ENCODE data around the gene NRXN3.

NRXN3 gene

DNA sequence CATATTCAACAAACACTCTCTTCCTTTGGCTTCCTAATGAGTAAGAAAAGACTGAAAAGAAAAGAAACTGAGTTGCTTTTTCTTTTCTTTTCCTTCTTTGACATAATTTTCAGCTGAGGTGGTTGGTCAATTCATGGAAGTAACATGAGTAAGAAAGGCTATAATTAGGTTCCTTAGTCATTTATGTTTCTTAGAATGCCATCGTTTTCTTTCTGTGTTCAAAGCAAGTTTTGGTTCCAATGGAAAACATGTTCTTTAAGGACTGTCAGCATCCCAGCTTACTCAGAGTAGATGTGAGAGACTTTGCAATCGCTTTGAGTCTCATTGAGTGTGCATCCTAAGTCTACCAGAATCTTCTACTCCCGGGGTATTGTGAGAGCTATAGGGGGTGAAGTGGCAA is 1158.7 kb downstream of the NRXN3 start:
- DNase-seq, result no peak

DNA sequence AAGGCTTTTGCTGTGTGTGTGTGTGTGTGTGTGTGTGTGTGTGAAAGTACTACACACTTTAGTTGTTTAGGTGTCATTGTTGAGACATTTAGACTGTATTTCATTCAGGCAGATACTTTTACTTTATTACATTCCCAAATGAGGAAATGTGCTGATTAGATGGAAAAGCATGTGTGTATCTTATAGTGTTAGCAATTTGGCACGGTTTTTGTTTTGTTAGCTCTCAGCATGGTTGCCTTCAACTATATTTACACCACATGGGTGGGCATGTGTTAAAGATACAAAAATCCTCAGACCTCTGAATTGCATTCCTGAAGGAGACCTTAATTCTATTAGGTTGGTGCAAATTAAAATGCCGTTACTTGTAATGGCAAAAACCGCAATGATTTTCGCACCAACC is 1161.7 kb downstream of the NRXN3 start:
- DNase-seq, result no peak

DNA sequence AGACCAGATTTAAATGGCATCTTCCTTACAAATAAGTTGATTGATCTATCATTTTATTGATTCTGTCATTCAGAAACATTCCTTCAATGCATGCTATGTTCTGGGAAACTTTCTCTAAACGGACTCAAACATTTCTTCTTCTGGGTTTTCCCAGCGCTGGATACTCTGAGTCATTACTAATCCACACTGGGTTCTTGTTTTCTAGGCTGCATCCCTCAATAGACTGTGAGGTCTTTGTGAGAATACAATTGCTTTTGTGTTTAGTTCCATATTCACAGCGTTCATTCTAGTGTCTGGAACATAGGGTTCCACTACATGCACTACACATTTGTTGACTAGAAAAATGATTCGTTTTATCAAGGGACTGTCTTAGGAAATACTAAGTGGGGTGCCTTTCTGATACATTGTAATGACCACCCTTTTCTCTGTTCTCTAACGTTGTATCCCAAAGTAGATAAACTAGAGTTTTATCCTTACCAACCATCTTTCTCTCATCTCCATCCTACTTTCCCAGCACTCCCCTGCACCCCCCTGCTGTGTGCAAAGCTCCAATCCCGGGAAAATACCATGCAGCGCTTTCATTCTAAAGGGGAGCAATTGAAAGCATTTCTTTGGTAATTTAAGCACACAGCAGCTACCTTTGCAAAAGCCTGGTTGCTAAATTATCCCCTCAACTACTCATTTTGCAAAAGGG is 1162.5 kb downstream of the NRXN3 start:
- DNase-seq, result no peak

DNA sequence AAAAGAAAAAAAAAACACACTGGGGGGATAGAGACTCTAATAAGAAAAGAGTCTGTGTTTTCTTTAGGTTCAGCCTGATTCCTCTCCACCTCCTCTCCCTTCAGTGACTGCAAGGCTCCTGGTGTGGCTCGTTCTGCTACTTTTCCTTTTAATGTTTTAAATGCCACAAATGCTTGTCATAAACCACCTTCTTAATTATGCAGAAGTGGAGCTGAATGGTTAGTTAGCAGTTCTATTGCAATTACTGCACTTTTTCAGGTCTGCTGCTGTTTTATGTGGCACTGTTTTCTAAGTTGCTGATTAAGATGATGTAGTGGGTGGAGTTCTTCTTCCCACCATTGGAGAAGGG is 1163.0 kb downstream of the NRXN3 start:
- no peak for DNase-seq

DNA sequence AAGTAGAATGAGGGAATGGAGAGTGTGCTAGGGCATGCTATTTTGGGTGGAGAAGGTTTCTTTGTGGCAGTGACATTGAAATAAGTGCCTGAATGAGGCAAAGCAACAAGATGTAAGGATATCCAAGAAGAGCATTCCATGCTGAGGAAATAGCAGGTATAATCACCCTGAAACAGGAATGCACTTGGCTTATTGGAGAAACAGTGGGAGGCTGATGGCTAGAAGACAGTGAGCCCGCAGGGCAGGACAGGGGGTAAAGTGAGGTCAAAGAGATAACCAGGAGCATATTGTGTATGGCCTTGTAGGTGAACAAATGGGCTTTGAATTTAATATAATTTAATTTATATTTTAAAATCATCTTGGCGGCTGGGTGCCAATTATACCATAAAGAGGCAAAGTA is 1164.1 kb downstream of the NRXN3 start:
- DNase-seq, result no peak

DNA sequence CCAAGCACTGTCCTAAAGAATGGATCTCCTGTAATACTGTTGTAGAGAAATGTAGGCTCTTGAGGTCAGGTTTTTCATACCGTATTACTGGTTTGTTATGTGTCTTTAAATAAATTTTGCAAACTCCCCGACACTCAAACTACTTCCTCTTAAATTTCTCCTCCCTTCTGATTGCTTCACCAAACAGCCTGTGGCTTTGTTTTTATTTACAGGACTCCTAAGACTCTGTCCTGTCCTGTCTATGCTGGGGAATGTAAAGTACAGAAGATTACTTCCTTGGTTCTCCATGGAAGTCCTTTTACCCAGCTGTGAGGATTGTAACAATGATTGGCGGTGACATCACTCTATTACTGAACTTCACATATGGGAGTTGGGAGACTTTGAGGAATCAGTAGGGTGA is 1167.6 kb downstream of the NRXN3 start:
- no peak for DNase-seq

DNA sequence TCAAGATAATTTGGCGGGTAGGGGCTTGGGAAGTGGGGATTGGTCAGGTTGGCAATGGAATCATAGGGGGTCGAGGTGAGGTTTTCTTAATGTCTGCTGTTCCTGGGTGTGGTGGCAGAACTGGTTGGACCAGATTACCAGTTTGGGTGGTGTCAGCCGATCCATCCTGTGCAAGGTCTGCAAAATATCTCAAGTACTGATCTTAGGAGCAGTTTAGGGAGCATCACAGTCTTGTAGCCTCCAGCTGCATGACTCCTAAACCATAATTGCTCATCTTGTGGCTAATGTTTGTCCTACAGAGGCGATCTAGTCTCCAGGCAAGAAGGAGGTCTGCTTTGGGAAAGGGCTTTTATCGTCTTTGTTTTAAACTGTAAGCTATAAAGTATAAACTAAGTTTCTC is 1172.8 kb downstream of the NRXN3 start:
- no peak for DNase-seq

DNA sequence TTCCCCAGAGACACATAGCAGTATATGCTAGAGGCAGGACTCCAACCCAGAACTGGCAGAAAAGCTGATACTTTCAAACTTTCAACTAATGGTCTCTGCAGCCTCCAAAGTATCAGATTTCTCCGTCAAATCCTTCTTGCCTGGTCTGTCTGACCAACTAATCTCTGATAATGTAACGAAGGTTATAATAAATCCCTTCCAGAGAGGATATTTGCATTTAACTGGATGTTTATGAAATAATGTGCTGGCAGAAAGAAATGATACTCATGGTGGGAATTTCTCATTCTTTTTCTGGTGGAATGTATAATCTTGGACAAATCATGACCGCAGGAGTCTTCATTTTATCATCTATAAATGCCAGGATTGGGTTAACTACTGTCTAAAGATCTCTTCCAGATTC is 1180.8 kb downstream of the NRXN3 start:
- no peak for DNase-seq

DNA sequence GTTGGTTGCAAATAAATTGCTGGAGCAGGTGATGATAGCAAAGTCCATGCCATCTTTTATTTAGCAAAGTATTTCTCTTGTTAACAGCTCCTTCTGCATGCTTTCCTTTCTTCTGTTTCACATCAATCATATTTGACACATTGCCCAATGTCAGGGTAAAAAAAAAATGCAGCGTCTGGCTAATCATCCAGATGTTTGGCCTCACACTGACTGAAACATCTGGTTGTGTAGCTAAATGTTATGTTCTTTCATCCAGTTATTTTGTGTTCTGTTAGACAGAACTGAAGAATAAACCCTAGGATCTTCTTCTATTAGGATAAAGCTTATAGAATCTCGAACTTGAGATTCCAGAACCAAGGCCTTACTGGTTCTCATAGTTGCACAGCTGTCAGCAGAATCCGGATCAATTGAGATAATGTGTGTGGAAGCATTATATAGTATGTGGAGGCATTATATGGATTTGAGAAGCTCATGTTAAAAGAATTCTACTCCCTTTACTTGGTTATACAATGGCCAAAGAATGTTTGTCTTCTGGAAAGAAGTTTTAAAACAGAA is 1182.0 kb downstream of the NRXN3 start:
- no peak for DNase-seq

DNA sequence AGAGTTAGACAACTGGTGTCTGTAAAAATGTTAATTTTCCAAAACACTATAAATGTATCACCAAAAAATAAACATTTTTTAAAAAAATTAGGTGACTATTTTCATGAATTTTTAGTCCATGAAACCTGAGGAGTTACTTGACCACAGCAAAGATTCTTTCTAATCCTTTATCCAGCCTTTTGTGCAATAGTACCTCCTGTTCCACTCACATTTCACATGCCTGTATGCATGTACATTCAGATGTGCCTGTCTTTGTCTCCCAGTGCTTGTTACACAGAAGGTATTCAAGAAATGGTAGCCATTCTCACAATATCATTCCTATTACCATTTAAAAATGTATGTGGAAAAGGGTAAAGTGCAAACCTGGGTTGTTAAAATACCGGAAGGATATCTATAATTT is 1184.2 kb downstream of the NRXN3 start:
- DNase-seq, result no peak

DNA sequence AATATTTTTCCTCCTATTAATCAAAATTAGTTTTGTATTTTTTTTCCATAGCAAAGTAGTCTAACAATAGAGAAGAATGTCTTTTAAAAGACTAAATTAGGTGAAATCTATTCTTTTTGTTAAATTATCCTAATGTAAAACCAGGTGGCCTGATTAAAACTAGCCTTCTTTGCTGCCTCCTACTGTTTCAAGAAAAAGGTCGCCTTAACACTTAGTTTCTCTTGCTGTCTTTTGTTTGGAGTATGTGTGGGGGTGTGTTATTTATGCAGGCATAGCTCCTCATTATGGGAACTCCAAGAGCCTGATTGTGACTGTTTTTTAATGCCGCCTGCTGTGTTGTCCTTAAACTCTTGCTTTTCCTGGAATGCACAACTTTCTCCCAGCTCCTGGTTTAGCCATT is 1185.9 kb downstream of the NRXN3 start:
- DNase-seq, result no peak

DNA sequence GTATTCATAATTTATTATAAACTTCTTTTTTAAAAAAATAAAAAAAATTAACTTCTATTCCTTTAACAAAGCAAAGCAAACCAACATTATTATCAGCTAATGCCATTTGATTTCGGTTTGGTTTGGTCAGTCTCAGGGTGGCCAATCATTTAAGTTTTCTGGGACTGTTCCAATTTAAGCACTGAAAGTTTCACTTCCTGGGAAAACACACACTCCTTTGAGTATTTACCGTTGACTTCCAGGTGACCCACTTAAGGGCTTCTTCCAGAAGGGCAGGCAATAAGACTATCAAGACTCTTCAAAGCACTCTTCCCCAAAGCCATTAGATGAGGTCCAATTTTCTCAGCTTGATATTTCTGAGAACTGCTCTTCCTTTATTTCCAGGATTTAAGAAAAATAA is 1187.1 kb downstream of the NRXN3 start:
- DNase-seq, result no peak

DNA sequence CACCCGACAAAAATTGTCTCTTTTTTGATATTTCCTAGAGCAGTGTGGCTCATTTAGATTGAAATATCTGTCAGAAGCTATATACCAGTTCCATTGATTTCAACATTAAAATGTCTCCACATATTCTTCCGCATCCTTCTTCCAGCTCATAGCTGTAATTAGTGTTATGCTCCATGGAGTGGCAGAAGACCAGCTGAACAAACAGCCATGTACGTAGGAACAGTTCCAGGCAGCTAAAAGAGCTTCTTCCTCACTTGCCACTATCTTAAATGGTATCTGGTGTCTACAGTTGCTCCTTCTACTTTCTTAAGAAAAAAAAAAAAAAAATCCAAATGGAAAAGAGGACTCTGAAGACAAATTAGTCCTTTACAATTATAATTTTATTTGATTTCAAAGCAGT is 1193.1 kb downstream of the NRXN3 start:
- no peak for DNase-seq

DNA sequence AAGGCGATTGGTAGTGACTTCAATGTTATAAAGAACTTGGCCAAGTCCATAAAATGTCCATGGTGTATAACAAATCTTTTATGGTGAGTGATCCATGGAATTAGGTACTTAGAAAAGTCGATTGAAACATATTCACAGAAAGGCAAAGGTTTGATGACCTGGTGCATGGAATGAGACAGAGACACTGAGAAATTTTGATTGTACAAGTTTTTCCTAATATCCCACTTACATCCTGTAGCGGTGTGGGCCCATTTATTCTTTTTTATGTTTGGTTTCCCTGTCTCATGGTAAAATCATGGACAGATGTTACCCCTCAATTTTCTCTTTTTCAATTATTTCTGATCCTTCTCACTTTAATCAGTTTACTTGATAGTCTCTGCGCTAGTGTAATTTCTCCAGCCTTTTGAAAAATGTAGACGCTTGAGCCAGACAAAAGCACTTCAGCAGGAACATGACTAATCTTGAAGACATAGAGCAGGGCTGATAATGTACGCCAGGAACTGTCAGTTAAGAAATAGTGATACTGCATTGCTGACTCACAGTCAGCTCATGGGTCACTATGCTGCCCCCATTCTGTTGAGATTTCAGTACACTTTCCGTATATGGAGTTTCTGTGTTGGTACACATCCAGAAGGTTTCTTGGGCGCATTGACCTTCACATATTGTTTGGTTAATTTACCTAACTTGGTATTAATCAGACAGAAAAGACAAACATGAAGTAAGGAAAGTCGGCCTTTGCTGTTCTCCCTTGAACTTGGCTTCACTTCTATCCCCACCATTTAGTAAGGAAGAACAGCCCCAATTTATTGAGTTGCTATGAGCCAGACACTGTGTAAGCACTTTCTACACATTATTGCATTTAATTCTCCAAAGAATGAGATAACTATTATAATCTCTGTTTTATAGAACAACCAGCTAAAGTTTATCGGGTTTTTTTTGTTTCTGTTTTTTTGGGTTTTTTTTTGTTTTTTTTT is 1199.5 kb downstream of the NRXN3 start:
- no peak for DNase-seq

DNA sequence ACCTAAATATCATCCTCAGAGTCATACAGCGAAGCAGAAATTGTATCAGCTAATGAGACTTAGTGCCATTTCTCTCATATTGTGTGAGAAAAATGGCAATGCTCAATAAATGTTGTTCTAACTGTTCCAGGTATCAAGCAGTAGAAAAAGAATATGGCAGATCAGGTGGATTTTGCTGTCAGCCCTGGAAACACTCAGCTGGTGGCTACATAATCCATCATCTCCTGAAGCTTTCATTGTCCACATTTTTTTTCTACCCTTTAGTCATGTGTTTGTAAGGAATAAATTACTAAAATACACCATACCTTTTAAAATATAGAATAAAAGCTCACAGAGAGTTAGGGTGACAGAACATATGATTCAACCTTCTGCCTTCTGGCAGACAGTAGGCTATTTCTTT is 1200.8 kb downstream of the NRXN3 start:
- DNase-seq, result no peak

DNA sequence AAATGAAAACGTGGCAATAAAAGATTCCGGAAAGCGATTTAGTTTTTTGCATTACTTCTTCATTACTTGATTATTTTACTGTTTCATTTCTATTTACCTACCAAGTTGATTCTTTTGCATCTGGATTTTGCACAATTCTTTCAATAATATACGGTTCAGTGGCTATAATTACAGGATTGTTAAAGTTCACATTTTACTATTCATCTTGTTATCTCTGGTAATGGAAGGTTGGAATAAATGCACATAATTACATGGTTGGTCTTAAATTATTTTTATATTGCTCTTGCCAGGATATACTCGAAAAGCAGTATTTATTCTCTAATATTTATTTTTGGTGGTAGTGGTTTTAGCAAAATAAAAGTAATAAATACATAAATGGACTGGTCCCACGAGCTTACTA is 1203.3 kb downstream of the NRXN3 start:
- no peak for DNase-seq

DNA sequence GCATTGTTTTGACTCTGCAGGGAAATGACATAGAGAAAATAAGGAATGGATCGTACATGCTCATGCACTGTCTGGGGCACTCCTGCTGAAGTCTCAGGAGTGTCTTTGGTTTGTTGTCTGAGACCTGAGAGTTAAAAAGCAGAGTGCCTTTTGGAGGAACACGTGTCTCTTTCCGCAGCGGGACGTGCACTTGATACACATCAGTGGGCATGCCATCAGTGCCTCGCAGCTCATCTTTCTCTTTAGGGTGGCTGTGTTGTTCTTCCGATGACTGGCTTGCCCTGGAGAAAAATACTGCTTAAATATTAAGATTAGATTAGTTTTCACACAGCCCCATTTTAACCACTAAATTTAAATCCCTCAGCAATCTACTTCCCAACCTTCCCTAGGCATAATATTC is 1205.2 kb downstream of the NRXN3 start:
- no peak for DNase-seq

DNA sequence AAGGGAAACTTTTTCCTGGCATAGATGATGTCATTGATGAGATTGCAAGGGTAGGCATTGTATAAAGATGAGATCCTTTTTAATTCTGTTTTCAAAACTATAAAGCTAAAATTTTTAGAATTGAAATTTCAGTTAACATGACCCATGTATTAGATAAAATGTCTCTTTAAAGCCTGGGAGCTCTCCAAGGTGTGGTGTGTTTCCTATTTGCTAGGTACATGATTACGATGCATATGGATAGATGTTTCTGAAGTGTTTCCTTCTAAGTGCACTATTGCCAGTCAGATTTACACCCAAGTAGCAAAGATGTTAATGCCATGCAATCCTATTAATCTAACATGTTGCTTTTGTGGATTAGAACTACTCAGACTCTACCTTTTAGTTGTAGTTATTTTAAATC is 1206.4 kb downstream of the NRXN3 start:
- no peak for DNase-seq

DNA sequence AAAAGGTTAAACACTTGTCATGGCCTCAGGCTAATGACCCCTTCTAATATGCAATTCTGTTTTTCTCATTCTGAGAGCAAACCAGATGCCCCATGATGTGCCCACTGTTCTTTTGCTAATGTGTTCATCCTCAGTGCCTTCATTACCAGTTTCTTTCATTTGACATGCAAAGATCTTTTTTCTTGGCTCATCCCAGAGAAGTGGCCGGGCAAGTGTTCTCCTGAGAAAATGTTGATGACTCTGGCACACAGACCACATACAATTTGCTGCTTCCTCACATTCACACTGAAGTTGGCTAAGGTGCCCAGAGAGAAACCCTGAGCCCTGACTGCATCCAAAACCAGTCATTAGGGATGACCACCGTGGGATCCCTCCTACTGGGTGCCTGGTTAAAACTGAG is 1207.8 kb downstream of the NRXN3 start:
- DNase-seq, result no peak

DNA sequence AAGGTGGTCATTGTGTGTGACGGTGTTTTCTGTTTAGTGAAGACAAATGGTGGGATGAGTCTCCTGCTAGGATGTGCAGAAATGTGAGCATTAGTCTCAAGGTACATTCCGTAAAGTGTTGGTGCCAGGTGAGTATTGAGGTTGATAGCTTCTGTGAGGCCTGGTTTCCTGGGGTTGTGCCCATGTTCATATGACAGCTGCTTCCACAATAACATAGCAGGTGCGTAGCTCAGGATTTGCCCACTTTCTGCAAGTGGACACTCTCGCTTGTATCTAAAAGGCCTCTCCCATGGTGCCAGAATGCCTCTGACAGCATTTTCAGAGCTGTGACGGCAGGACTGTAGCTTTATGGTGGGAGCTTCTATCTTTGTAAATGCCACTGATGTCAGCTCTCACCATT is 1209.1 kb downstream of the NRXN3 start:
- no peak for DNase-seq

DNA sequence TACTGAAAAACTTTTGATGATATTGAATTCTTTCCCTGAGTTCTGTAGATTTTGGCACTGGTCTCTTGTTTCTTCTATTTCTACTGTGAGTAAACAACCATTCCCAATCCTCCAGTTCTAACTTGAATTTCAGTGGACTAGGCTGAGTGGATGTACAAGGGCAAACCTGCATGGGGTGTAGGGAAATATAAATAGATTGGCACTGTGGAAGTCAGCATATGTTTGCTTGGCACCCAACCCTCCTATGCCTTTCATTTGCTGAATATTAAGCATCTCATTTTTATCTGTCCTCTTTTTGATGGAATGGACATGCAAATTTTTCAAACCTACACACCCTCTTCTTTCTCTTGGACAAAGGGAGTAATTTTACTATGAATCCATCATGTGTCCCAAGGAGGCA is 1212.9 kb downstream of the NRXN3 start:
- no peak for DNase-seq

DNA sequence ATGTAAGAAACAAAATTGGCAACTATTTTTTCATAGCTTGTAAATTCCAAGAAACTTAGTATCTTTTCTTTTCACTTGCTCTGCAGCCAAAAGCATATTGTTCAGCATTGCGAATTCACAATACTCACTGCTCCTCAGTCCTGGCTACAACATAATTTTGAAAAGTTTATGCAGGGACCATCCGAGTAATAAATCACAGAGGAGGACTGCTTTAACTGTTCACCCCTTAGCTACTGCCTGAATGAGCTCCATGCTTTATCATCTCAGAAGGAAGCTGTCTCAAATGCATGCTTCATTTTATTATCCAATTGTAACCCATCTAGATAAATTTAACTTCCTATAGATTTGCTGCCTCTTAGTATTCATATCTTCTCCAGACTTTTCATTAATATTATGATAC is 1213.3 kb downstream of the NRXN3 start:
- no peak for DNase-seq

DNA sequence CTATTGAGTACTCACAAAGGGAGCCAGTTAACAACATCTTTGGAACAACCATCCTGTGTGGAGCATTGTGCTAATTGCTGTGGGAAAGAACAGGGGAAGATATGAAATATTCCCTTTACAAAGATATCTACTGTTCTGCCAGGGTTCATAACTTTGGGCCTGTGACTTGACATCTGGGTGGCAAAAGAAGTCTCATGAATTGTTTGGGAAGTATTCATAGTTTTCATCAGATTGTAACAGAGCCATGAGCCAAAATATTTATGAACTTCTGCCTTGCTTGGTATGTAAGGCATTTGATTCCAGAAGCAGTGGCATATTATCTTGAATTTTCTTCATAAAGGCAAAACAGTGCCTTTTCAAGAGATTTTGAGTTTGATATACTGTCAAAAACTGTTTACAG is 1224.9 kb downstream of the NRXN3 start:
- DNase-seq, result no peak

DNA sequence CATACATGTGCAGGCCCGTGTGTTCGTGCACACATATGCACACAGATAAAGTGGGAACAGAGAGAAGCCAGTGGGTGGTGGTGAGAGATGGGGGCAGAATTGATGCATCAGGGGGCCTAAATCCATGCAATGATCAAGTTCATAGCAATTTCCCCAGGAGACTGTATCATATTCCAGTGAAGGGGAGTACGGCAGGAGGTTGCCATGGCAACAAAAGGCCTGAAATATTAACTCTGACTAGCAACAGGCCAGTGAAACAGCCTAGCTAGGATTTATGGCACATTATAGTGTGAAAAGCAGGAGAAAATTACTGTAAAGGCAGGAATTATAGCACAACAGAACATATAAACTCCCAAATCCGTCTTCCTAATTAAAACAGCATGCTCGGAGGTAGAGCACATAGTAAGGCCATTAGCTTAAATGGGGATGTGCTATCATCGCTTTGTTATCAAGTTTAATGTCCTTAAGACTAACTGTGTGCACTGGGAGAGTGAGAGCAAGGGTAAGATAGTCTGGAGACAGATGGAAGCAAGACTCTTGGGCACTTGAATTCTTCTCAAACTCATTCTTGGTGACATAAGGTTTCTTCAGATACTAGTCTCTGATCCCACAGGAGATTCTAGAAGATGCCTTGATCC is 1234.8 kb downstream of the NRXN3 start:
- DNase-seq, result no peak

All from activated CD4-positive, alpha-beta T cell treated with anti-CD3 and anti-CD28 coated beads, Interleukin-2, amount 50 U/mL, for 48 hours (primary cell).